ENCODE results near the gene HSDL1. TPM values are rescaled to one million over a fixed set of nuclear protein-coding genes. Genes with fewer than 3 reads are reported as not detected.
"Not testable (repeated sequence)": the region's sequence is repeated elsewhere in the genome, so short reads cannot be mapped to it uniquely, and the experiment has no call there.

HSDL1 gene
- total RNA-seq, 1 donor = 18.7 TPM

- peak within 1 kb of the TSS; percentile 91 for H3K4me3 ChIP-seq (ENCODE audit: low read depth, low read length)
- peak; percentile 96 for DNase-seq (ENCODE audit: low read depth)
- TF ChIP-seq CTCF (IDR thresholded peaks at IDR 0.05; ENCODE audit: insufficient read depth, low read length) = no peak
Observed at GRCh38 chr16:84116720-84117493, 28.1 kb downstream of the HSDL1 start, which contains the start of gene MBTPS1. TSS of gene MBTPS1 (minus strand) at chr16:84116942. CDS start at chr16:84101783, 15,159 bp downstream.

GRCh38 chr16:84115919-84116719, 28.9 kb downstream of the HSDL1 start:
- DNase-seq (ENCODE audit: low read depth) = peak; percentile 59
- TF ChIP-seq CTCF (IDR thresholded peaks at IDR 0.05; ENCODE audit: insufficient read depth, low read length) = peak; percentile 24
- H3K4me3 ChIP-seq (ENCODE audit: low read depth, low read length) = peak overlapping the region; percentile 91

DNA sequence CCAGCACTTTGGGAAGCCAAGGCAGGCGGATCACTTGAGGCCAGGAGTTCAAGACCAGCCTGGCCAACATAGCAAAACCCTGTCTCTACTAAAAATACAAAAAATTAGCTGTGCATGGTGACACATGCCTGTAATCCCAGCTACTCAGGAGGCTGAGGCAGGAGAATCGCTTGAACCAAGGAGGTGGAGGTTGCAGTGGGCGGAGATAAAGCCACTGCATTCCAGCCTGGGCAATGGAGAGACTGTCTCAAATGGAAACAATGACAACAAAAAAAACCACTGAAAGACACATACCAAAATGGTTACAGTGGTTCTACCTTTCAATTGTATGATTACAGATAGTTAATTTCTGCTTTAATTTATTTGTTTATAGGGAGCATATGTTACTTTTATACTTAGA, 33.0 kb downstream of the HSDL1 start:
- not testable (repeated sequence) for H3K4me3 ChIP-seq (ENCODE audit: low read depth, low read length); DNase-seq (ENCODE audit: low read depth)

- no peak overlapping the region for H3K4me3 ChIP-seq (ENCODE audit: low read depth, low read length)
- TF ChIP-seq CTCF (IDR thresholded peaks at IDR 0.05; ENCODE audit: insufficient read depth, low read length) = no peak
- no peak for DNase-seq (ENCODE audit: low read depth)
Observed at GRCh38 chr16:84111525-84111924, 33.5 kb downstream of the HSDL1 start.

- H3K4me3 ChIP-seq (ENCODE audit: low read depth, low read length) = no peak overlapping the region
- DNase-seq (ENCODE audit: low read depth) = no peak
- no peak for TF ChIP-seq CTCF (IDR thresholded peaks at IDR 0.05; ENCODE audit: insufficient read depth, low read length)
Observed at GRCh38 chr16:84110527-84110926, 34.5 kb downstream of the HSDL1 start.

DNA sequence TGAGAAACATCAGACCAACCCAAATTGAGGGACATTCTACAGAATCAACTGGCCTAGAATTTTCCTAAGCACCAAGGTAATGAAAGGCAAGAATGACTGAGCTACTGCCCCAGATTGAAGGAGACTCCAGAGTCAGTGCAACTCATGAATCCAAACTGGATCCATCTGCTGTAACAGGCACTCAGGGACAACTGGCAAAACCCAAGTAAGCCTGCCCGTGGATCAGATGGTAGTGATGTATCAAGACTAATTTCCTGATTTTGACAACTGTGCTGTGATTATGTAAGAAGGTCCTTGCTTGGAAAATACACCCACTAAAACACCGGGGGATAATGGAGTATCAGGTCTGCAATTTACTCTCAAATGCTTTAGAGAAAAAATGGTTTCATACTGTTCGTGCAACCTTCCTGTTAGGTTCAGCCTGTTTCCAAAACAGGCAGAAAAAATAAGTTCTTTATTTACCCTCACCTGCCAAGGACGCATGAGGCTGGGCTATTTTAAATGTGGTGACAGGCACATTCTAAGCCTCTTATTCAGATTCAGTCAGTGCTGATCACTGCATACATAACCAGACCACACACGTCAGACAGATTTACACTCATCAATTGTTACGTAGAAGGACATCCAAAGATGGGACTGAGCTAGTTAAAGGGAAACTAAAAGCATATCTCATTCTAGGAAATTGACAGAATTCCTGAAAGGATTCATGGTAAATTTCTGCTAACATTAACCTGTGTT, 35.2 kb downstream of the HSDL1 start:
- no peak for DNase-seq (ENCODE audit: low read depth)
- TF ChIP-seq CTCF (IDR thresholded peaks at IDR 0.05; ENCODE audit: insufficient read depth, low read length) = no peak
- H3K4me3 ChIP-seq (ENCODE audit: low read depth, low read length) = no peak overlapping the region

DNA sequence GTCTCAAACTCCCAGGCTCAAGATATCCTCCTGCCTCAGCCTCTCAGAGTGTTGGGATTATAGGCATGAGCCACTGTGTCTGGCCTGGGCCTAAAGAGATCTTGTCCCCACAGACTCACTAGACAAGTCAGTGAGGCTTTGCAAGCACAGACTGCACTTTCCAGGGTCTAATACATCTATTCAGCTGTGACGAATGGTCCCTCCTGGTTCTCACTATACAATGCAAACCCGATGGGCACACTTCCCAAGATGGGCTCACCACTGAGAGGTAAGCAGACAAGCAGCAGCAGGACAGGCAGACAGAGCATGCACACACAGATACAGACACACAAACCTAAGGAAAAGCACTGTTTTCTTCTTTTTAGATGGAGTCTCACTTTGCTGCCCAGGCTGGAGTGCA, 37.1 kb downstream of the HSDL1 start:
- no peak overlapping the region for H3K4me3 ChIP-seq (ENCODE audit: low read depth, low read length)
- DNase-seq (ENCODE audit: low read depth) = no peak
- no peak for TF ChIP-seq CTCF (IDR thresholded peaks at IDR 0.05; ENCODE audit: insufficient read depth, low read length)

Data from fibroblast of the aortic adventitia (primary cell).